GM19452 (cell line): Measurements from ENCODE around the gene MRTFB.

ENCODE experiments used
- ATAC-seq: cut with Tn5 transposase; IDR thresholded peaks from one replicate; pipeline ENCODE4 v1.9.1; 2021; ENCODE audit not compliant: unreplicated experiment

MRTFB gene

GRCh38 chr16:14232106-14232864 lies 161.2 kb downstream of the MRTFB start:
- ATAC-seq: no peak

GRCh38 chr16:14236401-14236800 lies 165.3 kb downstream of the MRTFB start:
- no peak for ATAC-seq

- ATAC-seq: no peak
Observed at GRCh38 chr16:14238756-14239155, 167.6 kb downstream of the MRTFB start.

- no peak for ATAC-seq
Observed at GRCh38 chr16:14239791-14240190, 168.7 kb downstream of the MRTFB start.

- ATAC-seq: no peak
Observed at GRCh38 chr16:14240219-14240843, 169.2 kb downstream of the MRTFB start.

- ATAC-seq: no peak
Observed at GRCh38 chr16:14240964-14241363, 169.8 kb downstream of the MRTFB start.

- no peak for ATAC-seq
Observed at GRCh38 chr16:14241631-14242030, 170.5 kb downstream of the MRTFB start.

- no peak for ATAC-seq
Observed at GRCh38 chr16:14242769-14243168, 171.7 kb downstream of the MRTFB start.

- ATAC-seq: no peak
Observed at GRCh38 chr16:14244196-14245010, 173.3 kb downstream of the MRTFB start.

GRCh38 chr16:14248791-14249190 lies 177.7 kb downstream of the MRTFB start:
- no peak for ATAC-seq

GRCh38 chr16:14249291-14250032 lies 178.3 kb downstream of the MRTFB start:
- ATAC-seq: no peak

- ATAC-seq: no peak
Observed at GRCh38 chr16:14251419-14251818, 180.3 kb downstream of the MRTFB start.

GRCh38 chr16:14252860-14253259 lies 181.7 kb downstream of the MRTFB start:
- no peak for ATAC-seq

GRCh38 chr16:14263011-14263410 lies 191.9 kb downstream of the MRTFB start:
- no peak for ATAC-seq

- no peak for ATAC-seq
Observed at GRCh38 chr16:14263769-14264168, 192.7 kb downstream of the MRTFB start.

GRCh38 chr16:14264327-14264943 lies 193.3 kb downstream of the MRTFB start:
- ATAC-seq: no peak

- no peak for ATAC-seq
Observed at GRCh38 chr16:14268073-14268472, 197.0 kb downstream of the MRTFB start.

GRCh38 chr16:14275934-14276333 lies 204.8 kb downstream of the MRTFB start:
- ATAC-seq: no peak

GRCh38 chr16:14278749-14279148 lies 207.6 kb downstream of the MRTFB start:
- ATAC-seq: no peak

GRCh38 chr16:14280541-14280940 lies 209.4 kb downstream of the MRTFB start:
- no peak for ATAC-seq

- no peak for ATAC-seq
Observed at GRCh38 chr16:14283786-14284185, 212.7 kb downstream of the MRTFB start.
